ENCODE measurements around the gene CDCA4.

DNA sequence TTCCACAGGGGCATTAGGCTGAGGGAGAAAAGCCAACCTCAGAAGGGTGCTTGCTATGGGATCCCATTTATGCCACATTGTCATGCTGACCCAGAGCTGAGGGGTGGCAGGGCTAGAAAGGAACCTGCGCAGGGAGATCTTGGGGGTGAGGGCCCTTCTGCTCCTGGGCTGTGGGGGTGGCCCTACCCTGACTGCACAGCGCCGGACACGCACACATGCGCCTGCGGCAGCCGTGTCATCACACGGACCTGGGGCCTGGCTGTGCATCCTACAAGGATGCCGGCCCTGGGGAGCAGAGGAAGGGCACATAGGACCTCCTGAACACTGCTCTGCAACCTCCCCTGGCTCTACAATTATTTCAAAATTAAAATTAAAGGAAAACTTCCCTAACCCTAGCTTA, 6.9 kb downstream of the CDCA4 start:
- TF ChIP-seq EZH2 (IDR thresholded peaks at IDR 0.05; ENCODE audit: insufficient read depth, poor library complexity, severe bottlenecking) (no peak), EZH2phosphoT487 (IDR thresholded peaks at IDR 0.05; ENCODE audit: insufficient read depth, low read depth) (no peak)
